IPS-18a (cell line): ENCODE results near the gene SYTL1.

ENCODE experiments used
- H3K27ac ChIP-seq: one replicate; pipeline ENCODE4 v1.5.1; 2013; ENCODE audit warnings: low read length
- H3K27me3 ChIP-seq: one replicate; pipeline ENCODE4 v1.6.1; 2013; ENCODE audit warnings: mild to moderate bottlenecking, low read length; ENCODE audit not compliant: control insufficient read depth, insufficient read depth
- H3K36me3 ChIP-seq: one replicate; pipeline ENCODE4 v1.6.1; 2013; ENCODE audit warnings: low read depth, low read length; ENCODE audit not compliant: control insufficient read depth
- H3K4me1 ChIP-seq: one replicate; pipeline ENCODE4 v1.6.1; 2013; ENCODE audit warnings: low read depth, low read length; ENCODE audit not compliant: control insufficient read depth
- H3K4me3 ChIP-seq: one replicate; pipeline ENCODE4 v1.5.1; 2013; ENCODE audit warnings: low read length
- H3K9ac ChIP-seq: one replicate; pipeline ENCODE4 v1.6.1; 2013; ENCODE audit warnings: mild to moderate bottlenecking, low read length, moderate library complexity
- H3K9me3 ChIP-seq: one replicate; pipeline ENCODE4 v1.6.1; 2013; ENCODE audit warnings: low read depth, low read length; ENCODE audit not compliant: control insufficient read depth

SYTL1 gene

DNA sequence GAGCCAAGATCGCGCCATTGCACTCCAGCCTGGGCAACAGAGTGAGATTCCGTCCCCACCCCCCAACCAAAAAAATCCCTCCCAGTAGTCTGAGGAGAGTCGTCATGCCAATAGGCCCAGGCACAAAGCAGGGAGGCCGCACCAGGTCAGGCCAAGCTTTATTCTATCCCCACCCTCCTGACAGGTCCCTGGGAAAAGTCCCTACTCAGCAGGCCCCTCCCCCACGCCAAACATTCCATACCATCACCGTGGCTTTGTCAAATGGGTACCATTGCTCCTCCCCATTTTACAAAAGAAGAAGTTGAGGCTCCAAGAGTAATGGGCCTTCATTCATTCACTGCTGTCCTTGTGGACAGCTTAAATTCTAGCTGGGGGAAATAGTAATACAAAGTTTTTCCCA, 55.9 kb downstream of the SYTL1 start:
- no peaks in the 10 kb centered on the region for H3K9me3 ChIP-seq
- H3K27me3 ChIP-seq: no peaks in the 10 kb centered on the region
- H3K27ac ChIP-seq: no peak overlapping the region
- no peaks in the 10 kb centered on the region for H3K36me3 ChIP-seq
- peaks cover 11% of the 10 kb centered on the region for H3K4me1 ChIP-seq
- H3K9ac ChIP-seq: no peak overlapping the region
- no peak overlapping the region for H3K4me3 ChIP-seq

DNA sequence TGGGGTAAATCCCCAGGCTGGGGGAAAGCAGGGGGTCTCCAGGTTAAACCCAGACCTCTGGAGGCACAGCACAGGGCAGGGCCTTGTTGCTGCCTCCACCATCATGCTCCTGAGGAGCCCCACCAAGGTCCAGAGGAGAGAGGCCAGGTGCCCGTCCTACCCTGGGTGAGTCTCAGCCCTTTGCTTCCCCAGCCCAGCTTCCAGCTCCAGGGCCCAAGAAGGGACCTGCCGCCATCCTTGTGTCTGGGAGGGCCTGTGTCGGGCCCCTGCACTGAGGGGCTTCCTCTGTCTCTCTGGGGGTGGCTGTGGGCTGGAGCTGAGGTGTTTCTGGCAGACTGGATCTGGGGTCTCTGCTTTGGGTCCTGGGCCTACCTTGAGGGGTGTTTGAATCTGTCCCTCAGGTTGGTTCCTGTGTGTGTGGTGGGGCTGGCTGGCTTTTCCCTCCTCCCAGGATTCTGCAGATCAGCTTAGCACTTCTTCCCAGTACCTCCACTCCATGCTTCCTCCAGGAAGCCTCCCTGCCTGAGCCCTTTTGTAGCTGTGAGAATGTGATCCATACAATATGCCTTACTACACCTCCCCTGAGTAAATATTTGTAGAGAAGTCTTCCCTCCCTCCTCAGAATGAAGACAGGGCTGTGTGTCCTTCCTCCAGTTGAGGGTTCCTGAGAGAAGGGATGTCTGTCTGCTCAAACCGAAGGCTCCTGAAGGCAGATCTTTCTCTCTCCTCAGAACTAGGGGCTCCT, 56.8 kb downstream of the SYTL1 start:
- no peaks in the 10 kb centered on the region for H3K36me3 ChIP-seq
- no peaks in the 10 kb centered on the region for H3K9me3 ChIP-seq
- no peaks in the 10 kb centered on the region for H3K27me3 ChIP-seq
- peaks cover 19% of the 10 kb centered on the region for H3K4me1 ChIP-seq
- H3K9ac ChIP-seq: no peak overlapping the region
- no peak overlapping the region for H3K27ac ChIP-seq
- H3K4me3 ChIP-seq: no peak overlapping the region

DNA sequence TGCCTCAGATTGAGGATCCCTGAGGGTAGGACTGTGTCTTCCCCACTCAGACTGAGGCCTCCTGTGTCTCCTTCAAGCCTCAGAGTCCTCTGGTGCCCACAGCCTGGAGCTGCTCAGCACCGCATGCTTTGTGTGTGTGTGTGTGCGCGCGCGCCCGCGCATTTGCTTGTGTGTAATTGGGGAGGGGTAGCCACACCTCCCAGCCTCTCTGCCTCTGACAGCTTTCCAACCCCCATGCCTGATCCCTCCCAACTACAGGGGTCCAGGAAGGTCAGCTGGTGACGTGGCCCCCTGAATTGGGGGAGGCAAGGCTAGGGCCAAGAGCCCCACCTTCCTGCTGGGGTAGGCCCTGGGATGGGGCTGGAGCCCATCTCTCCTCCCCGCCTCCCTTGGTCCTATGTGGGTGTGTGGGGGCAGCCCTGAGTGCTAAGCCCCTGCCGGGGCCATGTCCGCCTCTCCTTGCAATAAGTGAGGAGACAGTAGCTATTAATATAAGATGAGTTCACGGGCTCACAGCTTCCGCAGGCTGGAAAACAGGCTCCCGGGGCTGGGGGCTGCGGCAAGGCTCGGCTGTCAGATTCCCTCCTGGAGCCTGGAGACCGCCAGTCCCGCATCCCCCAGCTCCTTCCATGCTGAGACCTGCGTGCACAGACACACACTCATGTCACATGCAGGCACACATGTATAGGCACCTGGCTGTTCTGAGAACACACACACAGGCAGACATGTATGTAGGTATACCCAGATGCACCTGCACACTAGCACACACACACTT, 57.6 kb downstream of the SYTL1 start:
- Histone ChIP-seq H3K4me3 (no peak overlapping the region), H3K9ac (no peak overlapping the region), H3K9me3 (no peaks in the 10 kb centered on the region), H3K27ac (no peak overlapping the region), H3K4me1 (peaks cover 27% of the 10 kb centered on the region), H3K27me3 (no peaks in the 10 kb centered on the region), H3K36me3 (no peaks in the 10 kb centered on the region)

DNA sequence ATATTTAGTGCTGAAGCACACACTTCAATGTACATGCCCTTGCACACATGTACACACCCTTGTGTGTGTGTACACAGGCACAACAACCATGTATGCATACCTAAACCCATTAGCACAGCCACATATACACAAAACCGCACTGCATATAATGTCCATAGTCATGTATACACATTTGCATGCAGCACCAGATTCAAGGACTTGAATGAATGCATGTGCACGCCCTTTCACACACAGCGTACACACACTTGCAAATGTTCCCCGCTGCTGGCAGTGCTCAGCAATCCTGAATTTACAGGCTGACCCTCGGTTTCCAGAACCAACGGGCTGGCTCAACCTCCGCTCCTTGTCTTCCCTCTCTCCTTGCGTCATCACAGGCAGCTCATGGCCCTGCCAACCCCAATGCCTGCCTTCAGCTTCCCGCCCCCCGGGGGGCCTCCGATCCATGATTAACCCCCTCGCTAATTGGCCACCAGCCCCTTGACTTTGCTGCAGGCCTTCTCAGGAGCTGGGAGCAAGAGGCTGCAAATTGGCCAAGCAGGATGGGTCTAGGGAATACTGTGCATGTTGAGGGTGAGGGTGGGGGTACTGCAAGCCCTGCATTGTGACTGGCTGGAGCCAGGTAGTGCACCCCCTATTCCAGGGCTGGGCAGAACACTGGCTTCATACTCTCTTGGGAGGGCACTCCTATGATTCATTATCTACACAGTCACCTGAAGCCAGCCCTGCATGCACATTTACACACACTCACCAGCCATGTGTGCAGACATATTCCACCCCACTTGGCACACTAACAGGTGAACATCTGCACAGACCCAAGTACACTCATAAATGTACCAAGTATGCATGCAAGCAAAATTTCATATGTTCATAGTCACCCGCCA, 58.5 kb downstream of the SYTL1 start:
- Histone ChIP-seq H3K27me3 (no peaks in the 10 kb centered on the region), H3K4me3 (no peak overlapping the region), H3K9ac (no peak overlapping the region), H3K9me3 (no peaks in the 10 kb centered on the region), H3K27ac (no peak overlapping the region), H3K36me3 (no peaks in the 10 kb centered on the region), H3K4me1 (peaks cover 36% of the 10 kb centered on the region)

DNA sequence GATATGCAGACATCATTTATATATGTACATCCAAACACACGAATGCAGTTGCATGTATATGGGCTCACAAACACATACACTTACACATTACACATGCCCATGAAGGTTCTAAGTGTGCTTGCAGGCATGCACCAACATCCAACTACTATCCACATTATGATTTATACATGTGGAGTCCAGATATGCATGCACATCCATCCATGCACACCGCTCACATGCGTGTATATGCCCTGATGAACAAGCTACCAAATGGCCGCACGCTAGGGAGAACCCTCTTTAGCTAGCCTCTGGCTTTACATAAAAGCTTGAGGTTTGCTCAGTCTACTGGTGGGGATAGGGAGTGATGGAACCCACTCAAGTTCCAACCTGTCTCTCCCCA, 59.1 kb downstream of the SYTL1 start:
- peaks cover 40% of the 10 kb centered on the region for H3K4me1 ChIP-seq
- H3K27ac ChIP-seq: no peak overlapping the region
- no peaks in the 10 kb centered on the region for H3K9me3 ChIP-seq
- no peaks in the 10 kb centered on the region for H3K36me3 ChIP-seq
- H3K27me3 ChIP-seq: no peaks in the 10 kb centered on the region
- H3K9ac ChIP-seq: no peak overlapping the region
- H3K4me3 ChIP-seq: no peak overlapping the region

DNA sequence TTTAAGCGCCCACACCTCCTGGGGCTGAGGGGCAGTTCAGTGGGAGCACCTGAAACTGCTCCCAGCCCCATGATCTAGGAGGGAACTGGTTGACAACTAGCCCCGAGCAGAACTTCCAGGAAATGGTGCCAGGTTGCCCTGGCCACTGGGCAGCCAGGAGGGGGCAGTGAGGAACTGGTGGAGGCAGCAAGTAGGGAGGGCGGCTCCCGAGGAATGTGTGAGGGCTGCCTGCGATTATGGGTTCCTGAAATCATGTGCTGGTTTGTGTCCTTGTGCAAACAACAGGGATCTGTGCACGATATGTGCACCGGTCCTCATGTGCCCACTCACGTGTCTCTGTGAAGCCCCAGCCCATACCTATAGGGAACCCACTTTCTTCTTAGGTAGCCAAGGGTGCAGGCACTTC, 60.5 kb downstream of the SYTL1 start:
- Histone ChIP-seq H3K27ac (no peak overlapping the region), H3K36me3 (peaks cover 3% of the 10 kb centered on the region), H3K27me3 (no peaks in the 10 kb centered on the region), H3K9me3 (no peaks in the 10 kb centered on the region), H3K4me3 (no peak overlapping the region), H3K4me1 (peaks cover 45% of the 10 kb centered on the region), H3K9ac (no peak overlapping the region)

DNA sequence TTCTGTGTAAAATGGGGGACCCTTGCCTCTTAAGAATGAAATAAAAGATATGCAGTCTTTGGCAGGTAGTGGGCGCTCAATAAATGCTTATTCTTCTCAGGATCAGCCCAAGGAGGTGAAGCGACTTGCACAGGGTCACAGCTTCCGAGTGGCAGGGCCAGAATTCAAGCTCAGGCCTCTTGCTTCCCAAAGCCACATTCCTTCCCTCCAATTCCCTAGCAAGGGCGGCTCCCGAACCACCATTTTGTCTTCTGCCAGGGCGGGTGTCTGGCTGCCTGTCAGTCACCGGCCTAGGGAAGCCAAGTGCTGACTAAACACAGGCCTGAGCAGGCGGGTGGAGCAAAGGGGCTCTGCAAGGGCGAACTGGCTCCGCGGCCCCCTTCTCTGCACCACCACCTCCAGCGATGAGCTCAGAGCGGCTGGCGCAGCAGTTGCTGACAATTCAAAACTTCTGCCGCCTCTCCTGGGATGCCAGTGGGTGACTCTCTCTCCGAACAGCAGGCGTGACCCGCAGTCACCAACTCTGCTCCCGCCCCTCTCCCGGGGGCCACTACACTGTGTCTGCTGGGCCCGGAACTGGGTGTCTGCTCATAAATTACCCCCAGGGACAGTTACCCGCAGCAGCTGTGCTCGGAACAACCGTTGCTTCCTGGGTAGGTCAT, 61.4 kb downstream of the SYTL1 start:
- H3K9ac ChIP-seq: no peak overlapping the region
- no peaks in the 10 kb centered on the region for H3K9me3 ChIP-seq
- no peaks in the 10 kb centered on the region for H3K27me3 ChIP-seq

More for the DNA sequence above, 61.4 kb downstream of the SYTL1 start:
- Histone ChIP-seq H3K27ac (no peak overlapping the region), H3K4me3 (no peak overlapping the region), H3K36me3 (peaks cover 6% of the 10 kb centered on the region), H3K4me1 (peaks cover 41% of the 10 kb centered on the region)
